ENCODE data around the gene CLIC5. TPM values are rescaled to one million over a fixed set of nuclear protein-coding genes. Genes with fewer than 3 reads are reported as not detected.

CLIC5 gene
- total RNA-seq = not detected in 2 replicates

DNA sequence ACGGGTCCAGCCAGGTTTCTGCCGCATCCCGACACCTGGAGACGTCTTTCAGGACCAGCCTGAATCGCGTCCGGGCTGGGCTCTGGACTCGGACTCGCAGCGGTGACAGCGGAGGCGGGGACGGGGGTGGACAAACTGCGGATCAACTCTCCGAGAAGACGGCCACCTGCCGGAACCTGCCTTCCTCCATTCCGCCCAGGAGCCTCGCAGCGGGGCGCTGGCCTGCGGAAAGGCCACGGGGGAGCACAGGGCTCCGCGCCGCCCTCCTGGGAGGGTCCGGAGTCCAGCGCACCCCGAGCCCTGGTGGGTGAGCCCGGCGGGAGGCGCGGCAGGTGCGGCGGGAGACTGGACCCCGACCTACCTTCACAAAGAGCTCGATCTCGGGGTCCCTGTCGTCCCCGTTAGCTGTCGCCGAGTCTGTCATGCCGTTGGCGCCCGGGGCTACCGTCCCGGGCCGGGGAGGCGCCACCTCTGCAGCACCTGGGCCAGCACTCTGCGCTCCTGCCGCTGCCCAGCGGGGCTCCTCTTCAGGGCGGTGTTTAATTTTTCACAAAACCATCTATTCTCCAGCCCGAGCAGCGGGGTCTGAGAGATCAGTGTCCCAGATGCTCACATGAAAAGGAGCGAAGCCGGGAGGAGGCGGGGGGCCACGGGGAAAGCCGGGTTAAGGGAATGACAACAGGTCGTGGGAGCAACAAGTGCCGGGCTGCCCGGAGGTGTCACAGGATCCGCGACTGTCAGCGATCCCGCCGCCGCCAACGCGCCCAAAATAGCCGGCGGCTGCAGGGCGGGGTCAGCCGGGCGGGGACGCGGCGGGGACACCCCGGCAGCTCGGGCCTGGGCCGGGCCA is at the start of gene CLIC5:
TSS of gene CLIC5 (minus strand) at position 742 of the 850 bp plus-strand sequence. CDS start at position 424, 318 bp downstream.

Small RNA genes within 50 kb of the gene (small RNA-seq; reads per million reads assigned to genes)
- gene RNU6-754P = not detected

Other genes starting within 250 kb of the CLIC5 start
- 1.2 and 8.1 TPM in 2 replicates for gene ENPP4, start 114.1 kb upstream of the CLIC5 start, total RNA-seq
- gene ENPP5, start 155.1 kb upstream of the CLIC5 start, total RNA-seq = 0.78 and 9.6 TPM in 2 replicates

Measured in subcutaneous preadipocyte (primary cell).